ENCODE data around the gene COL16A1.

COL16A1 gene

GRCh38 chr1:31706384-31707058 lies 2.7 kb upstream of the COL16A1 start:
- no peak for DNase-seq (ENCODE audit: low read depth)

- DNase-seq (ENCODE audit: low read depth) = peak; percentile 75
These were observed 1.5 kb upstream of the COL16A1 start for GRCh38 chr1:31705080-31705866.

- peak; percentile 80 for DNase-seq (ENCODE audit: low read depth)
These were observed 658 bp upstream of the COL16A1 start for GRCh38 chr1:31704271-31705079.

GRCh38 chr1:31702836-31703404 lies 897 bp downstream of the COL16A1 start:
- DNase-seq (ENCODE audit: low read depth) = peak; percentile 46

- peak; percentile 98 for DNase-seq (ENCODE audit: low read depth)
These were observed 2.6 kb downstream of the COL16A1 start for GRCh38 chr1:31701091-31701736.

- no peak for DNase-seq (ENCODE audit: low read depth)
These were observed 3.2 kb downstream of the COL16A1 start for GRCh38 chr1:31700468-31701090.

- DNase-seq (ENCODE audit: low read depth) = no peak
These were observed 4.4 kb downstream of the COL16A1 start for GRCh38 chr1:31699341-31699891.

- DNase-seq (ENCODE audit: low read depth) = no peak
These were observed 6.3 kb downstream of the COL16A1 start for GRCh38 chr1:31697369-31697984.

- no peak for DNase-seq (ENCODE audit: low read depth)
These were observed 7.6 kb downstream of the COL16A1 start for GRCh38 chr1:31696242-31696641.

GRCh38 chr1:31695327-31695726 lies 8.5 kb downstream of the COL16A1 start:
- DNase-seq (ENCODE audit: low read depth) = no peak

- DNase-seq (ENCODE audit: low read depth) = no peak
These were observed 8.9 kb downstream of the COL16A1 start for GRCh38 chr1:31694964-31695313.

GRCh38 chr1:31694069-31694963 lies 9.5 kb downstream of the COL16A1 start:
- no peak for DNase-seq (ENCODE audit: low read depth)

- no peak for DNase-seq (ENCODE audit: low read depth)
These were observed 10.6 kb downstream of the COL16A1 start for GRCh38 chr1:31693231-31693630.

- DNase-seq (ENCODE audit: low read depth) = no peak
These were observed 11.9 kb downstream of the COL16A1 start for GRCh38 chr1:31691951-31692350.

- no peak for DNase-seq (ENCODE audit: low read depth)
These were observed 12.4 kb downstream of the COL16A1 start for GRCh38 chr1:31691446-31691845.

GRCh38 chr1:31690921-31691320 lies 12.9 kb downstream of the COL16A1 start:
- no peak for DNase-seq (ENCODE audit: low read depth)

- DNase-seq (ENCODE audit: low read depth) = peak; percentile 98
These were observed 14.0 kb downstream of the COL16A1 start for GRCh38 chr1:31689854-31690253.

- DNase-seq (ENCODE audit: low read depth) = no peak
These were observed 14.4 kb downstream of the COL16A1 start for GRCh38 chr1:31689379-31689778.

- DNase-seq (ENCODE audit: low read depth) = no peak
These were observed 15.4 kb downstream of the COL16A1 start for GRCh38 chr1:31688233-31688918.

Data from EH (cell line).